SK-N-MC (cell line): Measurements from ENCODE around the gene POFUT1.

Experiments
- EZH2 ChIP-seq: fragments of 200-600 bp; sonication (generic); IDR thresholded peaks from one replicate; pipeline ENCODE4 v1.6.1; 2017; ENCODE audit warnings: antibody characterized with exemption
- POLR2AphosphoS5 ChIP-seq: IDR thresholded peaks from 2 replicates; pipeline ENCODE4 v1.6.1; 2012; ENCODE audit warnings: mild to moderate bottlenecking, low read depth, low read length, borderline replicate concordance

GRCh38 chr20:32165836-32166545 lies 41.7 kb upstream of the POFUT1 start:
- TF ChIP-seq EZH2, result no peak
- TF ChIP-seq POLR2AphosphoS5, result no peak
